Loucy (cell line): ENCODE data around the gene LMNTD1.

Experiments
- H2AFZ ChIP-seq: fragments of 200-600 bp; sonication (generic); 2 replicates; pipeline ENCODE4 v1.6.0; 2016; ENCODE audit warnings: antibody characterized with exemption, mild to moderate bottlenecking, low read length, moderate library complexity
- H3F3A ChIP-seq: fragments of 200-600 bp; 2 replicates; pipeline ENCODE4 v1.6.0; 2016; ENCODE audit warnings: antibody characterized with exemption, low read depth, mild to moderate bottlenecking
- H3K27me3 ChIP-seq: fragments of 200-600 bp; sonication (generic); 2 replicates; pipeline ENCODE4 v1.6.1; 2014; ENCODE audit warnings: low read length, mild to moderate bottlenecking; ENCODE audit not compliant: insufficient read depth, poor library complexity, severe bottlenecking
- H3K36me3 ChIP-seq: fragments of 200-600 bp; sonication (generic); 2 replicates; pipeline ENCODE4 v1.6.1; 2016; ENCODE audit warnings: low read length; ENCODE audit not compliant: insufficient read depth
- H3K4me1 ChIP-seq: fragments of 200-600 bp; sonication (generic); 2 replicates; pipeline ENCODE4 v1.5.1; 2014; ENCODE audit warnings: low read length, mild to moderate bottlenecking; ENCODE audit not compliant: insufficient read depth, poor library complexity, severe bottlenecking
- H3K4me2 ChIP-seq: fragments of 200-600 bp; sonication (generic); 2 replicates; pipeline ENCODE4 v1.6.0; 2014; ENCODE audit warnings: antibody characterized with exemption, low read length, low read depth, mild to moderate bottlenecking; ENCODE audit not compliant: poor library complexity, severe bottlenecking
- H3K4me3 ChIP-seq: fragments of 200-600 bp; sonication (generic); 2 replicates; pipeline ENCODE4 v1.5.1; 2014; ENCODE audit warnings: low read length, mild to moderate bottlenecking, mixed read lengths; ENCODE audit not compliant: poor library complexity, severe bottlenecking
- H3K79me2 ChIP-seq: fragments of 200-600 bp; sonication (generic); 2 replicates; pipeline ENCODE4 v1.6.1; 2014; ENCODE audit warnings: low read length; ENCODE audit not compliant: insufficient read depth
- H3K9ac ChIP-seq: fragments of 200-600 bp; sonication (generic); 2 replicates; pipeline ENCODE4 v1.6.0; 2014; ENCODE audit warnings: mild to moderate bottlenecking, low read depth, low read length, moderate library complexity; ENCODE audit not compliant: poor library complexity, severe bottlenecking
- H3K9me2 ChIP-seq: fragments of 200-600 bp; sonication (generic); replicated peaks from 2 replicates; pipeline ENCODE4 v1.6.1; 2016; ENCODE audit warnings: low read depth, low read length, mixed read lengths
- H3K9me3 ChIP-seq: fragments of 200-600 bp; sonication (generic); 2 replicates; pipeline ENCODE4 v1.6.1; 2014; ENCODE audit warnings: mild to moderate bottlenecking, antibody characterized with exemption, low read length, low read depth; ENCODE audit not compliant: insufficient read depth
- H4K20me1 ChIP-seq: fragments of 200-600 bp; sonication (generic); 2 replicates; pipeline ENCODE4 v1.6.0; 2014; ENCODE audit warnings: antibody characterized with exemption, low read length, mild to moderate bottlenecking; ENCODE audit not compliant: insufficient read depth, poor library complexity, severe bottlenecking
- CTCF ChIP-seq: fragments of 200-600 bp; sonication (generic); conservative IDR thresholded peaks from 2 replicates; pipeline ENCODE4 v1.5.1; 2014; ENCODE audit warnings: mild to moderate bottlenecking, antibody characterized with exemption, low read length
- EZH2phosphoT487 ChIP-seq: fragments of 200-600 bp; IDR thresholded peaks from 2 replicates; pipeline ENCODE4 v1.6.1; 2018; ENCODE audit warnings: antibody characterized with exemption, mild to moderate bottlenecking, moderate library complexity, borderline replicate concordance

The LMNTD1 gene

DNA sequence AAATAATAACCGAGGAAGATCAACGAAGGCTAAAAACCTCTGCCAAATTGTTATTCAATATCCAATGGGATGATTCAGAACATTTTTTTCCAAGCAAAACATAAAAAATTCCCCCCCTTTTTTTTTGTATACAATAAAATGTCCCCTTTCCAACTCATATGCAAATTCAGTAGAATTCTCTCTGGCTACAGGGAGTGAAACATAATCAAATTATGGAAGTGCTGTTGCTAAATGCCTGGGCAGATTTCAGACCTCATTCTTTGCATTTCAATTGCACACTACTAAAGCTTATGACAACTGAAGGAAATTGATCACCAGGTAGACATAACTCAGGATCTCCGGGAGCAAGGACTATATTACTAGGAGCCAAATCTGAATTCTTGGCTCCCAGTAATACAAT, 51.0 kb downstream of the LMNTD1 start:
- H3K4me2 ChIP-seq, result no peak overlapping the region
- no peaks in the 10 kb centered on the region for H3F3A ChIP-seq
- TF ChIP-seq CTCF (no peak), EZH2phosphoT487 (no peak)
- peaks cover 4% of the 10 kb centered on the region; the same call in 1 of the 2 replicates for H3K9me3 ChIP-seq
- no peaks in the 10 kb centered on the region for H3K4me1 ChIP-seq
- no peaks in the 10 kb centered on the region for H4K20me1 ChIP-seq
- no peak overlapping the region for H3K9ac ChIP-seq
- H3K4me3 ChIP-seq, result no peak overlapping the region
- no peaks in the 10 kb centered on the region for H3K9me2 ChIP-seq
- H2AFZ ChIP-seq, result no peak overlapping the region
- no peaks in the 10 kb centered on the region for H3K36me3 ChIP-seq
- no peaks in the 10 kb centered on the region for H3K27me3 ChIP-seq
- no peaks in the 10 kb centered on the region for H3K79me2 ChIP-seq

DNA sequence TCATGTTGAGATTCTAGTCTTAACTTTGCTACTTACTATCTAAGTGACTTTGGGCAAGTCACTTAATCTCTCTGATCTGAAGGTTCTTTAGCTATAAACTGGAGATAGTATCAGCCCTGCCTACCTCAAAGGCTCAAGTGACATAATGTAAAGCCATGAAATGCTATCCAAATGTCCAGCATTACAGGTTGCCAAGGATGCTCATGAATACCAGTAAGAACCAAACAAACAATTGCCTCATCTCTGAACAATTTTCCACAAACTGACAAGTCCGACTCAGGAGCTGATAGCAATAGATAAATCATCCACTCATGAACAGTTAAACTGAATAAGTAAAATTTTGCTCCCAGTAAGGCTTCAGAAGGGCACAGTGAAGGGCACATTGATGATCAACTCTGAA, 51.5 kb downstream of the LMNTD1 start:
- H3K36me3 ChIP-seq, result no peaks in the 10 kb centered on the region
- no peaks in the 10 kb centered on the region for H3K27me3 ChIP-seq
- H3K9me2 ChIP-seq, result no peaks in the 10 kb centered on the region
- H3K79me2 ChIP-seq, result no peaks in the 10 kb centered on the region
- H3K4me1 ChIP-seq, result peaks cover 1% of the 10 kb centered on the region
- H3K9me3 ChIP-seq, result peaks cover 4% of the 10 kb centered on the region; the same call in 1 of the 2 replicates
- H3K9ac ChIP-seq, result no peak overlapping the region
- H3K4me3 ChIP-seq, result no peak overlapping the region
- no peaks in the 10 kb centered on the region for H3F3A ChIP-seq
- no peak for TF ChIP-seq CTCF
- no peak for TF ChIP-seq EZH2phosphoT487
- H2AFZ ChIP-seq, result no peak overlapping the region
- no peak overlapping the region for H3K4me2 ChIP-seq
- H4K20me1 ChIP-seq, result no peaks in the 10 kb centered on the region

GRCh38 chr12:25500651-25501050, 52.4 kb downstream of the LMNTD1 start:
- Histone ChIP-seq H4K20me1 (no peaks in the 10 kb centered on the region), H3K27me3 (no peaks in the 10 kb centered on the region), H3K9me3 (peaks cover 4% of the 10 kb centered on the region; the same call in 1 of the 2 replicates), H3K9me2 (no peaks in the 10 kb centered on the region), H3K4me1 (peaks cover 9% of the 10 kb centered on the region), H3K9ac (no peak overlapping the region), H3K36me3 (no peaks in the 10 kb centered on the region), H3K4me3 (no peak overlapping the region), H2AFZ (no peak overlapping the region), H3K4me2 (no peak overlapping the region), H3K79me2 (no peaks in the 10 kb centered on the region), H3F3A (no peaks in the 10 kb centered on the region)
- no peak for TF ChIP-seq CTCF
- TF ChIP-seq EZH2phosphoT487, result no peak
